Measurements from ENCODE around the gene B4GALNT1. TPM values are rescaled to one million over a fixed set of nuclear protein-coding genes. Genes with fewer than 3 reads are reported as not detected.

The B4GALNT1 gene
- total RNA-seq, 1 donor from 2014 or later: 1.1 TPM

DNA sequence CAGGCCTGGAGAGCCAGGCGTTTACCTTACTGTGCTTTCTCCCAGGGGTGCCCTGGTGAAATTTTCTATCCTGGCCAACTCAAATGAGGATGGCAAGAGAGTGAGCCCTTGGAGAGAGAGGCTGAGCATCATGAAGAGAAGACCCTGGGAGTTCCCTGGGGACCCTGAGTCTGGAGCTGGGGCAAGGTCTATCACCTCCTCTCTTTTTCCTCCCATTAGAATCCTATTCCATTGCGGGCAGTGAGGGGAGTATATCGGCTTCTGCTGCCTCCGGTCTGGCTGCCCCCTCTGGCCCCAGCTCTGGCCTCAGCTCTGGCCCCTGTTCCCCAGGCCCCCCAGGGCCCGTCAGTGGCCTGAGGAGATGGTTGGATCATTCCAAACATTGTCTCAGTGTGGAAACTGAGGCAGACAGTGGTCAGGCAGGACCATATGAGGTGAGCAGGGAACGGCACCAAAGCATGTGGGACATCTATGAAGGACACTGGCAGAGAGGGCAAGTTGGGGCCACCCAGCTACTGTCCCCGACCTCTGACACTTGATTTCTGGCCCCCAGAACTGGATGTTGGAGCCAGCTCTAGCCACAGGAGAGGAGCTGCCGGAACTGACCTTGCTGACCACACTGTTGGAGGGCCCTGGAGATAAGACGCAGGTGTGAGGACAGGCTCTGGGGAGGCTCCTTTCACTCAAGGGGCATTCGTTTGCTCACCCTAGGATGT, 20.1 kb downstream of the B4GALNT1 start:
- Mint-ChIP-seq H3K9me3 (ENCODE audit: low read depth) (no peaks in the 10 kb centered on the region), H3K4me3 (ENCODE audit: low read depth) (no peak overlapping the region), H3K36me3 (ENCODE audit: insufficient read depth) (peaks cover 15% of the 10 kb centered on the region), H3K27ac (no peak overlapping the region), H3K4me1 (ENCODE audit: low read depth) (peaks cover 6% of the 10 kb centered on the region), H3K27me3 (peaks cover 63% of the 10 kb centered on the region)
- DNase-seq (ENCODE audit: low spot score, unreplicated experiment): no peak
- no peak for TF ChIP-seq CTCF (IDR thresholded peaks at IDR 0.05; ENCODE audit: unreplicated experiment)

GRCh38 chr12:57611827-57612710, 20.9 kb downstream of the B4GALNT1 start:
- H3K9me3 Mint-ChIP-seq (ENCODE audit: low read depth): no peaks in the 10 kb centered on the region
- peak overlapping the region; percentile 41 for H3K27ac Mint-ChIP-seq
- TF ChIP-seq CTCF (IDR thresholded peaks at IDR 0.05; ENCODE audit: unreplicated experiment): no peak
- H3K4me3 Mint-ChIP-seq (ENCODE audit: low read depth): peak overlapping the region; percentile 74
- peaks cover 16% of the 10 kb centered on the region for H3K36me3 Mint-ChIP-seq (ENCODE audit: insufficient read depth)
- H3K27me3 Mint-ChIP-seq: peaks cover 58% of the 10 kb centered on the region
- H3K4me1 Mint-ChIP-seq (ENCODE audit: low read depth): peaks cover 6% of the 10 kb centered on the region
- DNase-seq (ENCODE audit: low spot score, unreplicated experiment): no peak

GRCh38 chr12:57611108-57611826, 21.7 kb downstream of the B4GALNT1 start, which contains the start of gene ARHGEF25:
ARHGEF25 (plus strand) TSS chr12:57611435; CDS start chr12:57611895, 460 bp downstream.
- no peak for TF ChIP-seq CTCF (IDR thresholded peaks at IDR 0.05; ENCODE audit: unreplicated experiment)
- Mint-ChIP-seq H3K4me1 (ENCODE audit: low read depth) (peaks cover 6% of the 10 kb centered on the region), H3K27me3 (peaks cover 50% of the 10 kb centered on the region), H3K27ac (peak within 1 kb of the TSS; percentile 41), H3K9me3 (ENCODE audit: low read depth) (no peaks in the 10 kb centered on the region), H3K36me3 (ENCODE audit: insufficient read depth) (peaks cover 17% of the 10 kb centered on the region), H3K4me3 (ENCODE audit: low read depth) (peak within 1 kb of the TSS; percentile 76)
- peak; percentile 46 for DNase-seq (ENCODE audit: low spot score, unreplicated experiment)

GRCh38 chr12:57610554-57611107, 22.4 kb downstream of the B4GALNT1 start:
- no peak for DNase-seq (ENCODE audit: low spot score, unreplicated experiment)
- Mint-ChIP-seq H3K36me3 (ENCODE audit: insufficient read depth) (peaks cover 15% of the 10 kb centered on the region), H3K4me1 (ENCODE audit: low read depth) (peaks cover 8% of the 10 kb centered on the region), H3K9me3 (ENCODE audit: low read depth) (no peaks in the 10 kb centered on the region), H3K4me3 (ENCODE audit: low read depth) (peak overlapping the region; percentile 76), H3K27ac (no peak overlapping the region), H3K27me3 (peaks cover 45% of the 10 kb centered on the region)
- TF ChIP-seq CTCF (IDR thresholded peaks at IDR 0.05; ENCODE audit: unreplicated experiment): no peak
